Thyroid gland (tissue), 4 donors: ENCODE measurements around the gene PRXL2B. TPM values are rescaled to one million over a fixed set of nuclear protein-coding genes. Genes with fewer than 3 reads are reported as not detected.

Experiments used
- DNase-seq, 2 donors: peaks; one replicate each; pipeline ENCODE4 v3.0.0-alpha.2; 2019
- H3K27ac ChIP-seq, 3 donors: fragments of 200-600 bp; sonication (generic); 1 replicate in 2 of 3; 2 replicates in 1 of 3; pipeline ENCODE4 v1.5.1; 2016 to 2019; ENCODE audit warnings: mild to moderate bottlenecking in 1 of 3, moderate library complexity in 1 of 3
- H3K27me3 ChIP-seq: fragments of 200-600 bp; sonication (generic); one replicate; pipeline ENCODE4 v1.5.1; 2019
- H3K36me3 ChIP-seq, 2 donors: fragments of 200-600 bp; sonication (generic); one replicate each; pipeline ENCODE4 v1.5.1; 2016 to 2019
- H3K4me1 ChIP-seq, 2 donors: fragments of 200-600 bp; sonication (generic); one replicate each; pipeline ENCODE4 v1.5.1; 2017 to 2019
- H3K4me3 ChIP-seq, 3 donors: fragments of 200-600 bp; sonication (generic); replicated peaks in 1 of 3; 1 replicate in 2 of 3; 2 replicates in 1 of 3; pipeline ENCODE4 v1.5.1; 2016; ENCODE audit warnings: mild to moderate bottlenecking in 1 of 3
- H3K9me3 ChIP-seq: fragments of 200-600 bp; sonication (generic); one replicate; pipeline ENCODE4 v1.5.1; 2017
- POLR2A ChIP-seq, 2 donors: fragments of 450-650 bp; IDR thresholded peaks; one replicate each; pipeline ENCODE4 v1.6.1; 2017; ENCODE audit warnings: antibody characterized with exemption in 2 of 2, mild to moderate bottlenecking in 2 of 2, moderate library complexity in 1 of 2
- WGBS, 2 donors: methylation state at CpG; one replicate each; pipeline ENCODE4 v1.1.5; 2017; 5-methylcytosine and 5-hydroxymethylcytosine counted together
- intact Hi-C: fragments of 100-400 bp; cut with DNase I; formaldehyde crosslinking; loops from one replicate; pipeline ENCODE4 v1.15.1; 2023
- total RNA-seq, 4 donors: library from RNA; depleted of rRNA; stranded (reverse); fragments of >200 nt; gene quantifications; one replicate each; pipeline ENCODE4 v1.2.3, GENCODE V29; 2016
- TF ChIP-seq, protein P1 (sequence below), 6 experiments: fragments of 200-600 bp in 3 of 6; fragments of 450-650 bp in 3 of 6; sonication (generic) in 3 of 6; IDR thresholded peaks; one replicate each; pipeline ENCODE4 v1.5.1; 2016 to 2019; ENCODE audit warnings: antibody characterized with exemption in 6 of 6, mild to moderate bottlenecking in 2 of 6, inconsistent platforms in 1 of 6, moderate library complexity in 1 of 6

Gene PRXL2B
- total RNA-seq, 4 donors from 2014 or later = 14.6 to 24.7 (median 18.0) TPM

DNA sequence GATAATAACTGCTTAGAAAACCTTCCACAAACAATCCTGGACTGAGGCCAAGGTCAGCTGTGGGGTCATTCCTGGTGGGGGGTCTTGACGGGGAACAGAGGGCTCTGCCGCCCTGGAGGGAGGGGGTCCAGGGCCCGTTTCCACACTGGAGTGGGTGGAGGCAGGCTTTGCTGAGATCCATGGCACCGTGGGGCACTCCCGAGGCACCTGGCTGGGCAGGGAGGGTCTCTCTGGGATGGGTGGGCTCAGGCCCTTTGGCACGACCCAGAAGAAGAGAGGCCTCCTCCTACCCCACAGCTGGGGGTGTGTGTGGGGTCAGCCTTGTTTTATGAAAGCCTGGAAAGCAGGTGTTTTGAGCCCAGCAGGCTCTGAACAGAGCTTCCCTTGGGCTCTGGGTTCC, 41.2 kb downstream of the PRXL2B start:
- no peak for TF ChIP-seq POLR2A (IDR thresholded peaks at IDR 0.05)
- TF ChIP-seq, protein P1, sequence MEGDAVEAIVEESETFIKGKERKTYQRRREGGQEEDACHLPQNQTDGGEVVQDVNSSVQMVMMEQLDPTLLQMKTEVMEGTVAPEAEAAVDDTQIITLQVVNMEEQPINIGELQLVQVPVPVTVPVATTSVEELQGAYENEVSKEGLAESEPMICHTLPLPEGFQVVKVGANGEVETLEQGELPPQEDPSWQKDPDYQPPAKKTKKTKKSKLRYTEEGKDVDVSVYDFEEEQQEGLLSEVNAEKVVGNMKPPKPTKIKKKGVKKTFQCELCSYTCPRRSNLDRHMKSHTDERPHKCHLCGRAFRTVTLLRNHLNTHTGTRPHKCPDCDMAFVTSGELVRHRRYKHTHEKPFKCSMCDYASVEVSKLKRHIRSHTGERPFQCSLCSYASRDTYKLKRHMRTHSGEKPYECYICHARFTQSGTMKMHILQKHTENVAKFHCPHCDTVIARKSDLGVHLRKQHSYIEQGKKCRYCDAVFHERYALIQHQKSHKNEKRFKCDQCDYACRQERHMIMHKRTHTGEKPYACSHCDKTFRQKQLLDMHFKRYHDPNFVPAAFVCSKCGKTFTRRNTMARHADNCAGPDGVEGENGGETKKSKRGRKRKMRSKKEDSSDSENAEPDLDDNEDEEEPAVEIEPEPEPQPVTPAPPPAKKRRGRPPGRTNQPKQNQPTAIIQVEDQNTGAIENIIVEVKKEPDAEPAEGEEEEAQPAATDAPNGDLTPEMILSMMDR (IDR thresholded peaks at IDR 0.05) = no peak
- Histone ChIP-seq H3K27ac (no peak overlapping the region), H3K4me1 (peaks cover 6 to 12% of the 10 kb centered on the region in 2 donors), H3K36me3 (no peaks in the 10 kb centered on the region), H3K9me3 (no peaks in the 10 kb centered on the region), H3K4me3 (no peak overlapping the region), H3K27me3 (peaks cover 18% of the 10 kb centered on the region)
- no peak for DNase-seq
- intact Hi-C loops = no loop called here
- WGBS, 2 donors = 58 to 69% methylated on average over 6 of the region's 6 CpGs

GRCh38 chr1:2628191-2628932, 41.8 kb downstream of the PRXL2B start:
- H3K27ac ChIP-seq = no peak overlapping the region
- WGBS, 2 donors = 7 to 51% methylated on average over 3 to 5 of the region's 46 CpGs
- TF ChIP-seq, protein P1 (IDR thresholded peaks at IDR 0.05) = no peak
- no peak for TF ChIP-seq POLR2A (IDR thresholded peaks at IDR 0.05)
- H3K4me1 ChIP-seq = peaks cover 6 to 12% of the 10 kb centered on the region in 2 donors
- intact Hi-C loops = no loop called here
- H3K4me3 ChIP-seq = no peak overlapping the region
- no peak for DNase-seq
- H3K36me3 ChIP-seq = no peaks in the 10 kb centered on the region
- H3K9me3 ChIP-seq = no peaks in the 10 kb centered on the region
- H3K27me3 ChIP-seq = peaks cover 18% of the 10 kb centered on the region

DNA sequence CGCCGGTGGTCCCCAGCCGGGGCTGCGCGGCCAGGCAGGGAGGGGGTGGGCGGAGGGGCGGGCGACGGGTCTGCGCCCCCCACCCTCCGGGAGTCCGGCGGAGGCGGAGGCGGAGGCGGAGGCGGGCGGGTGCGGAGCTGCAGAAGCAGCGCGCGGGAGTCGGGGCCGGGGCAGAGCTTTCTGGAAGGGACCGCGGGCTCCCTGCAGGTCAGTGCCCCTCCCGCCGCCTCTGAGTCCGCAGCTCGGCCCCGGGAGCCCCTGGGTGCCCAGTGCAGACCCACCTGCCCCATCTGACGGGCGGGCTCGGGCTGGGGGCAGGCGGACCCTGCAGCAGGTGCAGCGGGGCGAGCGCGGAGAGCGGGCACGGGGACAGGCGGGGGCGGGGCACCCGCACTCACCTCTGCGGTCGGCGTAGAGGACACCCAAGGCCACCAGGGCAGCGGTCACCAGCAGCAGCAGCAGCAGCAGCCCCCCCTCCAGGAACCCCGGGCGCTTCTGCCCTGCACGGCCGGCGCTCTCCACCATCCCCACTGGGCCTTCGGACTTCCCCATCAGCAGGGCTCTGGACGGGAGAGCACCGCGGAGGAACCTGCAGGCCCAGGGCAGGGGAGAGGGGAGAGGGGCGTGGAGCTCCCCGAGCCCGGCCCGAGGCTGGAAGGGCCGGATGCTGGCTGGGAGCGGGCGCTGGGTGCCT, 42.5 kb downstream of the PRXL2B start:
- H3K4me3 ChIP-seq = no peak overlapping the region
- no peaks in the 10 kb centered on the region for H3K36me3 ChIP-seq
- peaks cover 18% of the 10 kb centered on the region for H3K27me3 ChIP-seq
- no peak for DNase-seq
- TF ChIP-seq, protein P1 (IDR thresholded peaks at IDR 0.05) = no peak
- no peak for TF ChIP-seq POLR2A (IDR thresholded peaks at IDR 0.05)
- no peaks in the 10 kb centered on the region for H3K9me3 ChIP-seq
- peaks cover 6 to 12% of the 10 kb centered on the region in 2 donors for H3K4me1 ChIP-seq
- H3K27ac ChIP-seq = no peak overlapping the region
- intact Hi-C loops = no loop called here
- WGBS, 2 donors = 0 to 18% methylated on average over 2 to 4 of the region's 64 CpGs

DNA sequence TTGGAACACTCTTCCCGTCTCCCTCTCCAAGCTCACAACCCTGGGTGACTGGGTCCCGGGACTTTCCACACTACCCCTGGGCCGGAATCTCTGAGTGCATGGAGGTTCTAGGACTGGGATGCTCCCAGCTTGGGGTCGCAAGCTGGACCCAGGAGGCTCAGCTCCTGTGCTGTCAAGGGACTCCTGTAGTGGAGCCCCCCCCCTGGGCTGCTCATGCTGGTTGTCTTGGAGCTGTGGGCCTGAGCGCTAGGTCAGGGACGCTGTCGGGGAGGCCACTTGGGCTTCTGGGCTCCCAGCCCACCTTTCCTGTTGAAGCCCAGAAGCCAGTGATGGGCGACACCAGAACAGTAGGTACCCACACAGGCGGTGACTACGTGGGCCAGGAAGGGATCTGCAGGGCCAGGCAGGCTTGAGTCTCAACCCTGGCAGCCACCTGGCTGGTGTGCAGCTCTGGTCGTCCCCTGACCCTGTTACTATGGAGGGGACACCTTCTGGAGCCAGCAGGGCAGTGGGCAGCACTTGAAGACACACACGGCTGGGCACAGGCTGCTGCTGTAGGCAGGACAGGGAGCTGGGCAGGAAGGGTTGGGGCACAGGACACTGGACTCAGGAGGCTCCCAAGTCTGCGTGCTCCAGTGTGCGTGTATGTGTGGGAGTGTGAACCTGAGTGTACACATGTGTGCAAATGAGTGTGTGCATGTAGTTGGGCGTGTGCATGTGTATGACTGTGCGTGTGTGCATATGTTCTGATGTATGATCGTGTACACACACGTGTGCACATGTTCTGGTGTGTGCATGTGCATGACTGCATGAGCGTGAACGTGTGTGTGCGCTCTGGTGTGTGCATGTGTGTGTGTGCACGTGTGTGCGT, 43.3 kb downstream of the PRXL2B start:
- WGBS, 2 donors = 86 to 91% methylated on average over 12 to 21 of the region's 23 CpGs
- TF ChIP-seq, protein P1 (IDR thresholded peaks at IDR 0.05) = no peak
- TF ChIP-seq POLR2A (IDR thresholded peaks at IDR 0.05) = no peak
- no peak overlapping the region for H3K4me3 ChIP-seq
- peaks cover 18% of the 10 kb centered on the region for H3K27me3 ChIP-seq
- no peaks in the 10 kb centered on the region for H3K36me3 ChIP-seq
- no peak for DNase-seq
- intact Hi-C loops = no loop called here
- no peak overlapping the region for H3K27ac ChIP-seq
- H3K9me3 ChIP-seq = no peaks in the 10 kb centered on the region
- H3K4me1 ChIP-seq = peaks cover 6 to 12% of the 10 kb centered on the region in 2 donors
